Prostate gland (tissue), 2 donors: Measurements from ENCODE around the gene UTP14A.
"Not testable (repeated sequence)": the region's sequence is repeated elsewhere in the genome, so short reads cannot be mapped to it uniquely, and the experiment has no call there.

Experiments
- CTCF ChIP-seq, 4 experiments: fragments of 200-600 bp in 2 of 4; fragments of 450-650 bp in 2 of 4; sonication (generic) in 2 of 4; IDR thresholded peaks; 1 replicate in 3 of 4; 2 replicates in 1 of 4; pipeline ENCODE4 v1.5.1; 2016 to 2019; ENCODE audit warnings: antibody characterized with exemption in 4 of 4, mild to moderate bottlenecking in 2 of 4, moderate library complexity in 2 of 4
- POLR2A ChIP-seq: fragments of 450-650 bp; IDR thresholded peaks from one replicate; pipeline ENCODE4 v1.6.1; 2016; ENCODE audit warnings: antibody characterized with exemption, mild to moderate bottlenecking

- TF ChIP-seq CTCF (IDR thresholded peaks at IDR 0.05); POLR2A: not testable (repeated sequence)
These were observed 46.8 kb upstream of the UTP14A start for GRCh38 chrX:129859134-129859533.
